ENCODE data around the gene LRRC75A. TPM values are rescaled to one million over a fixed set of nuclear protein-coding genes. Genes with fewer than 3 reads are reported as not detected.

The LRRC75A gene
- total and polyA plus RNA-seq, 4 donors: 0.08 to 22.6 (median 0.37) TPM

- no peak overlapping the region for H3K4me3 ChIP-seq (ENCODE audit: low read depth in 1 of 3, low read length in 3 of 3)
- H3K4me1 ChIP-seq (ENCODE audit: control insufficient read depth in 4 of 4, insufficient read depth in 4 of 4, low read length in 3 of 4): peaks cover 0 to 6% (median 3%) of the 10 kb centered on the region in 4 donors
- H3K9ac ChIP-seq (ENCODE audit: low read depth in 1 of 2, low read length in 2 of 2): no peak overlapping the region
- H3K27me3 ChIP-seq (ENCODE audit: control insufficient read depth in 4 of 4, insufficient read depth in 4 of 4, low read length in 3 of 4): no peaks in the 10 kb centered on the region
- no peak for DNase-seq (ENCODE audit: low spot score)
- TF ChIP-seq REST (IDR thresholded peaks at IDR 0.05): no peak
- no peak for TF ChIP-seq CTCF (IDR thresholded peaks at IDR 0.05; ENCODE audit: low read depth, low read length, missing input control)
- no peak for TF ChIP-seq RXRA (IDR thresholded peaks at IDR 0.05)
- TF ChIP-seq EGR1 (IDR thresholded peaks at IDR 0.05; ENCODE audit: low read depth in 2 of 2): no peak
- no peak for TF ChIP-seq MAX (IDR thresholded peaks at IDR 0.05)
- no peak for TF ChIP-seq FOXA1 (IDR thresholded peaks at IDR 0.05)
- no peak for TF ChIP-seq RAD21 (IDR thresholded peaks at IDR 0.05)
- no peak for TF ChIP-seq YY1 (IDR thresholded peaks at IDR 0.05)
- TF ChIP-seq JUND (IDR thresholded peaks at IDR 0.05): no peak
- TF ChIP-seq ATF3 (IDR thresholded peaks at IDR 0.05): no peak
- TF ChIP-seq ZBTB33 (IDR thresholded peaks at IDR 0.05): no peak
- TF ChIP-seq SP1 (IDR thresholded peaks at IDR 0.05): no peak
- TF ChIP-seq FOXA2 (IDR thresholded peaks at IDR 0.05): no peak
- TF ChIP-seq HNF4A (conservative IDR thresholded peaks at IDR 0.05): no peak
- no peak overlapping the region for H3K27ac ChIP-seq (ENCODE audit: low read depth in 1 of 2, low read length in 2 of 2)
- 95% methylated on average over 2 of the region's 2 CpGs for WGBS
- H3K36me3 ChIP-seq (ENCODE audit: control insufficient read depth in 4 of 4, insufficient read depth in 3 of 4, low read depth in 1 of 4, low read length in 3 of 4): no peaks in the 10 kb centered on the region
- H3K9me3 ChIP-seq (ENCODE audit: control insufficient read depth in 4 of 4, low read length in 3 of 4): no peaks in the 10 kb centered on the region
Measured at GRCh38 chr17:16479264-16479663, 12.7 kb downstream of the LRRC75A start.

- DNase-seq (ENCODE audit: low spot score): no peak
- TF ChIP-seq TAF1 (conservative IDR thresholded peaks at IDR 0.05) (no peak), HNF4A (conservative IDR thresholded peaks at IDR 0.05) (no peak), HNF4G (IDR thresholded peaks at IDR 0.05) (no peak), GABPA (IDR thresholded peaks at IDR 0.05 in 1 of 2, conservative IDR thresholded peaks at IDR 0.05 in 1 of 2) (no peak), EGR1 (IDR thresholded peaks at IDR 0.05; ENCODE audit: low read depth in 2 of 2) (no peak), CTCF (IDR thresholded peaks at IDR 0.05; ENCODE audit: low read depth, low read length, missing input control) (no peak)
Measured at GRCh38 chr17:16478649-16479048, 13.3 kb downstream of the LRRC75A start.

More at GRCh38 chr17:16478649-16479048, 13.3 kb downstream of the LRRC75A start:
- 93% methylated on average over 6 of the region's 6 CpGs for WGBS
- H3K9ac ChIP-seq (ENCODE audit: low read depth in 1 of 2, low read length in 2 of 2): no peak overlapping the region
- no peaks in the 10 kb centered on the region for H3K9me3 ChIP-seq (ENCODE audit: control insufficient read depth in 4 of 4, low read length in 3 of 4)
- no peak overlapping the region for H3K4me3 ChIP-seq (ENCODE audit: low read depth in 1 of 3, low read length in 3 of 3)
- H3K27ac ChIP-seq (ENCODE audit: low read depth in 1 of 2, low read length in 2 of 2): no peak overlapping the region
- H3K36me3 ChIP-seq (ENCODE audit: control insufficient read depth in 4 of 4, insufficient read depth in 3 of 4, low read depth in 1 of 4, low read length in 3 of 4): no peaks in the 10 kb centered on the region
- H3K4me1 ChIP-seq (ENCODE audit: control insufficient read depth in 4 of 4, insufficient read depth in 4 of 4, low read length in 3 of 4): peaks cover 0 to 6% (median 3%) of the 10 kb centered on the region in 4 donors
- no peaks in the 10 kb centered on the region for H3K27me3 ChIP-seq (ENCODE audit: control insufficient read depth in 4 of 4, insufficient read depth in 4 of 4, low read length in 3 of 4)
